OCI-LY3 (cell line): Measurements from ENCODE around the gene FHOD1.

Source experiments
- H2AFZ ChIP-seq: fragments of 200-600, 300-600 bp; shearing (Covaris generic); 2 replicates; pipeline ENCODE4 v1.6.0; 2014; ENCODE audit warnings: antibody characterized with exemption, low read depth, low read length
- H3K27ac ChIP-seq: fragments of 200-600, 300-600 bp; sonication (generic); 2 replicates; pipeline ENCODE4 v1.5.1; 2014; ENCODE audit warnings: mild to moderate bottlenecking, low read length, moderate library complexity, mixed read lengths
- H3K27me3 ChIP-seq: fragments of 200-600, 300-600 bp; sonication (generic); 2 replicates; pipeline ENCODE4 v1.6.1; 2014; ENCODE audit warnings: low read depth, low read length, mixed read lengths
- H3K36me3 ChIP-seq: fragments of 200-600, 300-600 bp; sonication (generic); replicated peaks from 2 replicates; pipeline ENCODE3; 2014; ENCODE audit warnings: low read depth, low read length, mixed read lengths
- H3K4me1 ChIP-seq: fragments of 300-600, 200-600 bp; sonication (generic); 2 replicates; pipeline ENCODE4 v1.6.1; 2014; ENCODE audit warnings: low read length, mixed read lengths
- H3K4me2 ChIP-seq: fragments of 200-600, 300-600 bp; sonication (generic); 2 replicates; pipeline ENCODE4 v1.6.1; 2014; ENCODE audit warnings: low read length, mixed read lengths
- H3K4me3 ChIP-seq: fragments of 300-600, 200-600 bp; sonication (generic); 2 replicates; pipeline ENCODE4 v1.5.1; 2014; ENCODE audit warnings: antibody characterized with exemption, mild to moderate bottlenecking, low read length, moderate library complexity
- H3K79me2 ChIP-seq: fragments of 300-600, 200-600 bp; shearing (Covaris generic); 2 replicates; pipeline ENCODE4 v1.6.1; 2014; ENCODE audit warnings: mild to moderate bottlenecking, low read length, mixed read lengths
- H3K9ac ChIP-seq: fragments of 300-600, 200-600 bp; shearing (Covaris generic); 2 replicates; pipeline ENCODE4 v1.6.0; 2014; ENCODE audit warnings: mild to moderate bottlenecking, low read length, moderate library complexity
- H3K9me3 ChIP-seq: fragments of 200-600, 300-600 bp; shearing (Covaris generic); 2 replicates; pipeline ENCODE4 v1.6.1; 2014; ENCODE audit warnings: low read length, mixed read lengths; ENCODE audit not compliant: insufficient read depth
- H4K20me1 ChIP-seq: fragments of 200-600, 300-600 bp; sonication (generic); 2 replicates; pipeline ENCODE4 v1.6.1; 2016; ENCODE audit warnings: low read length, mixed read lengths; ENCODE audit not compliant: insufficient read depth
- EZH2phosphoT487 ChIP-seq: fragments of 200-600 bp; shearing (Covaris generic); IDR thresholded peaks from 2 replicates; pipeline ENCODE4 v1.6.1; 2018; ENCODE audit warnings: antibody characterized with exemption, mixed run types, low read depth
- TF ChIP-seq, protein P1 (sequence below): fragments of 200-600, 300-600 bp; sonication (generic); IDR thresholded peaks from 2 replicates; pipeline ENCODE4 v1.5.1; 2014; ENCODE audit warnings: antibody characterized with exemption, low read length, low read depth

FHOD1 gene

GRCh38 chr16:67179421-67180080 is 67.7 kb downstream of the FHOD1 start:
- no peak overlapping the region for H3K27ac ChIP-seq
- peaks cover 16% of the 10 kb centered on the region for H3K36me3 ChIP-seq
- H3K9ac ChIP-seq: no peak overlapping the region
- peaks cover 20% of the 10 kb centered on the region; the same call in 1 of the 2 replicates for H3K4me1 ChIP-seq
- H3K4me2 ChIP-seq: no peak overlapping the region
- no peak overlapping the region for H2AFZ ChIP-seq
- no peaks in the 10 kb centered on the region for H3K9me3 ChIP-seq
- H3K4me3 ChIP-seq: no peak overlapping the region
- no peaks in the 10 kb centered on the region; the same call in 1 of the 2 replicates for H4K20me1 ChIP-seq
- H3K79me2 ChIP-seq: peaks cover 13% of the 10 kb centered on the region
- TF ChIP-seq, protein P1, sequence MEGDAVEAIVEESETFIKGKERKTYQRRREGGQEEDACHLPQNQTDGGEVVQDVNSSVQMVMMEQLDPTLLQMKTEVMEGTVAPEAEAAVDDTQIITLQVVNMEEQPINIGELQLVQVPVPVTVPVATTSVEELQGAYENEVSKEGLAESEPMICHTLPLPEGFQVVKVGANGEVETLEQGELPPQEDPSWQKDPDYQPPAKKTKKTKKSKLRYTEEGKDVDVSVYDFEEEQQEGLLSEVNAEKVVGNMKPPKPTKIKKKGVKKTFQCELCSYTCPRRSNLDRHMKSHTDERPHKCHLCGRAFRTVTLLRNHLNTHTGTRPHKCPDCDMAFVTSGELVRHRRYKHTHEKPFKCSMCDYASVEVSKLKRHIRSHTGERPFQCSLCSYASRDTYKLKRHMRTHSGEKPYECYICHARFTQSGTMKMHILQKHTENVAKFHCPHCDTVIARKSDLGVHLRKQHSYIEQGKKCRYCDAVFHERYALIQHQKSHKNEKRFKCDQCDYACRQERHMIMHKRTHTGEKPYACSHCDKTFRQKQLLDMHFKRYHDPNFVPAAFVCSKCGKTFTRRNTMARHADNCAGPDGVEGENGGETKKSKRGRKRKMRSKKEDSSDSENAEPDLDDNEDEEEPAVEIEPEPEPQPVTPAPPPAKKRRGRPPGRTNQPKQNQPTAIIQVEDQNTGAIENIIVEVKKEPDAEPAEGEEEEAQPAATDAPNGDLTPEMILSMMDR: peak; percentile 46
- TF ChIP-seq EZH2phosphoT487: no peak
- no peaks in the 10 kb centered on the region for H3K27me3 ChIP-seq
